Right cardiac atrium (tissue), 5 donors: ENCODE data around the gene TMUB1. TPM values are rescaled to one million over a fixed set of nuclear protein-coding genes. Genes with fewer than 3 reads are reported as not detected.
A peak's percentile ranks its signal among the peaks of the same experiment; 100 is the strongest.

Experiments used
- ATAC-seq, 2 donors: fragments of 200-7000 bp; cut with Tn5 transposase; one replicate each; pipeline versions ENCODE4 v1.8.0 to v1.9.1; 2020; ENCODE audit warnings: moderate library complexity in 2 of 2, mild to moderate bottlenecking in 1 of 2
- DNase-seq, 3 donors: peaks; one replicate each; pipeline ENCODE4 v3.0.0-alpha.2; 2020
- H3K27ac ChIP-seq: one replicate; pipeline ENCODE4 v1.5.1; 2013; ENCODE audit warnings: mild to moderate bottlenecking, low read length, control low read depth, moderate library complexity
- H3K27me3 ChIP-seq: one replicate; pipeline ENCODE4 v1.6.1; 2013; ENCODE audit not compliant: control insufficient read depth, insufficient read depth
- H3K4me1 ChIP-seq: one replicate; pipeline ENCODE4 v1.6.1; 2013; ENCODE audit warnings: low read length; ENCODE audit not compliant: control insufficient read depth, insufficient read depth
- H3K4me3 ChIP-seq: one replicate; pipeline ENCODE4 v1.5.1; 2013; ENCODE audit warnings: low read length, control low read depth
- H3K9me3 ChIP-seq: one replicate; pipeline ENCODE4 v1.6.1; 2013; ENCODE audit warnings: low read length; ENCODE audit not compliant: control insufficient read depth
- WGBS: extraction: QIAGEN DNeasy Blood & Tissue Kit; methylation state at CpG from one replicate; pipeline ENCODE4 v1.1.7; 2013; 5-methylcytosine and 5-hydroxymethylcytosine counted together
- intact Hi-C, 4 donors: fragments of 100-400 bp; cut with DNase I; formaldehyde crosslinking; loops; one replicate each; pipeline versions ENCODE4 v1.11.0 to v1.14.0; 2022 to 2023
- polyA plus RNA-seq: library from polyadenylated mRNA; stranded (reverse); fragments of 200-250 nt; gene quantifications from one replicate; pipeline ENCODE4 v1.2.3, GENCODE V29; 2013
- total RNA-seq, 4 donors: library from RNA; stranded (reverse); fragmentation: NEBNext Ultra II Directional; extraction: Animal tissue kit (Norgen Biotek cat#: 25700); gene quantifications; one replicate each; pipeline ENCODE4 v1.2.1, GENCODE V29; 2021
- donor health status: healthy with polysubstance abuse.
- donor health status: DM: no; HTN: yes; CAD: no.
- donor health status: DM: no; HTN: no; CAD: no.
- donor health status: DM: no; HTN: yes; CAD: no; lungs with severe emphysema.
- donor health status: DM: yes; HTN: yes; CAD: no.

Gene TMUB1
- total and polyA plus RNA-seq, 5 donors, result 28.5 to 55.2 (median 36.4) TPM

DNA sequence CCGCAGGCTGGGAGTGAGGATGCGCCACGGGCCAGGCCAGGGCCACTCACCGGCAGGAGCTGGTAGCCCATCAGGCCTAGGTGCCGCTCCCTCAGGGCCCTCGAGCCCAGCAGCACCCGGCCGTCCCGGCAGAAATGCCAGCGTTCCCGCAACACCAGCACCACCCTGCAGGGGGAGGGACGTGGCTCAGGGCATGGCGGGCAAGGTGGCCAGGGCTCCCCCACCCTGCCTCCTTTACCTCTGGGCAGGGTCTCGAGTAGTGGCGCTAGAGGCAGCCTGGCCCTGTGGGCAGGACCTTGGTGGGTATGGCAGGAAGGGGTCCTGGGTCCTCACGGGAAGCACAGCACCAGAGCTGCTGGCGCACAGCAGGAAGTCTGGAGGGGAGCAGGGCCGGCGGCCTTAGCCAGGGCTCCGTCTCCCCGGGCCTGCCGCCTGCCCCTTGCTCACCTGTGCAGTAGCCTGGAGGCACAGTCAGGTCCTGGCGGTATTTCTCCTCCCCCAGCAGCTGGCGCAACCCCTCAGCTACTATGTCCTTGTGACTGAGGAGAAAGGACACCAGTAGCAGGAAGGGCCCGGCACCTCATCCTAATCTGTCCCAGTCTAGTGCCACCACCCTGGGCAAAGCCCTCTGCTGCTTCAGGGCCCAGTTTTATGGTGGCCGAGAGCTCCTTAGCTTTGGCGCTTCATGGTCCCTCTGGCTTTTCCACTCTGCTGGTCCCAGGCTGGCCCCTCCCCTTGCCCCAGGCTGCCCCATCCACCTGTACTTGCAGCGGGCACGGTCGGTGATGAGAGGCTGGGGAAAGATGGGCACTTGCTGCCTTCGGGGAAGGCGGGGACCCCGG is 6.2 kb downstream of the TMUB1 start:
- WGBS, result 71% methylated on average over 33 of the region's 33 CpGs
- Histone ChIP-seq H3K4me1 (peaks cover 2% of the 10 kb centered on the region), H3K27ac (peak overlapping the region; percentile 18), H3K4me3 (no peak overlapping the region), H3K9me3 (no peaks in the 10 kb centered on the region), H3K27me3 (no peaks in the 10 kb centered on the region)
- no peak for ATAC-seq
- peak in 2 of 3 donors; percentile 73 to 75 for DNase-seq
- intact Hi-C loops, result no loop called here

DNA sequence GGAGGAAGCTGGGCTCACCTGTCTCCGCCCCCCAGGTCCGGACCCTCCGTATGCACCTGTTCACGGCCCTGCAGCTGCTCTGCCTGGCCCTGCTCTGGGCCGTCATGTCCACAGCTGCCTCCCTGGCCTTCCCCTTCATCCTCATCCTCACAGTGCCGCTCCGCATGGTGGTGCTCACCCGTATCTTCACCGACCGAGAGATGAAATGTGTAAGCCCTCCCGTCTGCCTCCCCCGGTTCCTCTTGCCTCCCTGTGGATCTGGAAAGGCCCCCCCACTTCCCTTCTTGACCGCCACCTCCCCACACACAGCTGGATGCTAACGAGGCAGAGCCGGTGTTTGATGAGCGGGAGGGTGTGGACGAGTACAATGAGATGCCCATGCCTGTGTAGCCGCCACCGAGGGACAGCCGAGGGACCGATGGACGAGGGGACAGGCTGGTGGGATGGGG is 7.3 kb downstream of the TMUB1 start:
- no peak overlapping the region for H3K4me3 ChIP-seq
- no peaks in the 10 kb centered on the region for H3K4me1 ChIP-seq
- intact Hi-C loops, result no loop called here
- no peaks in the 10 kb centered on the region for H3K9me3 ChIP-seq
- ATAC-seq (no peak), DNase-seq (peak in 2 of 3 donors; percentile 44 to 55)
- 73% methylated on average over 22 of the region's 22 CpGs for WGBS
- no peaks in the 10 kb centered on the region for H3K27me3 ChIP-seq
- no peak overlapping the region for H3K27ac ChIP-seq

- Histone ChIP-seq H3K27me3 (no peaks in the 10 kb centered on the region), H3K9me3 (no peaks in the 10 kb centered on the region), H3K4me1 (no peaks in the 10 kb centered on the region), H3K27ac (no peak overlapping the region), H3K4me3 (no peak overlapping the region)
- intact Hi-C loops, result no loop called here
- 78% methylated on average over 7 of the region's 7 CpGs for WGBS
- ATAC-seq (no peak), DNase-seq (no peak)
These were observed 7.7 kb downstream of the TMUB1 start for GRCh38 chr7:151075662-151075971.

- ATAC-seq (no peak), DNase-seq (peak in 1 of 3 donors; percentile 50)
- intact Hi-C loops, result no loop called here
- Histone ChIP-seq H3K4me1 (no peaks in the 10 kb centered on the region), H3K27me3 (no peaks in the 10 kb centered on the region), H3K9me3 (no peaks in the 10 kb centered on the region), H3K4me3 (no peak overlapping the region), H3K27ac (no peak overlapping the region)
- 88% methylated on average over 26 of the region's 26 CpGs for WGBS
These were observed 8.3 kb downstream of the TMUB1 start for GRCh38 chr7:151074817-151075661.

GRCh38 chr7:151073990-151074389 is 9.3 kb downstream of the TMUB1 start:
- no peaks in the 10 kb centered on the region for H3K4me1 ChIP-seq
- no peaks in the 10 kb centered on the region for H3K9me3 ChIP-seq
- no peak overlapping the region for H3K4me3 ChIP-seq
- intact Hi-C loops, result no loop called here
- H3K27me3 ChIP-seq, result no peaks in the 10 kb centered on the region
- ATAC-seq (no peak), DNase-seq (no peak)
- 83% methylated on average over 17 of the region's 17 CpGs for WGBS
- H3K27ac ChIP-seq, result no peak overlapping the region

DNA sequence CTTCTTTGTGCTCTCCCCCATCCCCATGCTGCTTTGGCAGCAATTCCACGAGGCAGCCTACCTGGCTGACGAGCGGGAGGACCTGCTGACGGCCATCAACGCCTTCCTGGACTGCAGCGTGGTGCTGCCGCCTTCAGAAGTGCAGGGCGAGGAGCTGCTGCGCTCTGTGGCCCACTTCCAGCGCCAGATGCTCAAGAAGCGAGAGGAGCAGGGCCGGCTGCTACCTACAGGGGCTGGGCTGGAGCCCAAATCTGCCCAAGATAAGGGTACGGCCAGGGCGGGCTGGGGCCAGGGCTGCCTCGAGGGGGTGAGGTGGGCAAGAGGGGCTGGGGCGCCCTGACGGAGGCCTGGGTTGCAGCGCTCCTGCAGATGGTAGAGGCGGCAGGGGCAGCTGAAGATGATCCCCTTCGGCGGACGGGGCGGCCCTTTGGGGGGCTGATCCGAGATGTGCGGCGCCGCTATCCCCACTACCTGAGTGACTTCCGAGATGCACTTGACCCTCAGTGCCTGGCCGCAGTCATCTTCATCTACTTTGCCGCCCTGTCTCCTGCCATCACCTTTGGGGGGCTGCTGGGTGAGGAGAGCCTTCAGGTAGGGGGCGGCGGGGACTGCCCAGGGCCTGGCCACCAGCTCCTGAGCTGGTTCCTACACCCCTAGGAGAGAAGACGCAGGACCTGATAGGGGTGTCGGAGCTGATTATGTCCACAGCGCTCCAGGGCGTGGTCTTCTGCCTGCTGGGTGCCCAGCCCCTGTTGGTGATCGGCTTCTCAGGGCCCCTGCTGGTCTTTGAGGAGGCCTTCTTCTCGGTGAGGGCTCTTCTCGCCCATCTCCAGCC is 12.0 kb downstream of the TMUB1 start:
- 90% methylated on average over 39 of the region's 39 CpGs for WGBS
- Histone ChIP-seq H3K27ac (no peak overlapping the region), H3K4me1 (no peaks in the 10 kb centered on the region)

GRCh38 chr7:151070574-151070960 is 12.7 kb downstream of the TMUB1 start:
- Histone ChIP-seq H3K9me3 (no peaks in the 10 kb centered on the region), H3K27me3 (no peaks in the 10 kb centered on the region), H3K27ac (no peak overlapping the region), H3K4me1 (no peaks in the 10 kb centered on the region), H3K4me3 (no peak overlapping the region)
- 92% methylated on average over 15 of the region's 15 CpGs for WGBS
- ATAC-seq (no peak), DNase-seq (no peak)
- intact Hi-C loops, result no loop called here

More for the DNA sequence above, 12.0 kb downstream of the TMUB1 start:
- H3K9me3 ChIP-seq, result no peaks in the 10 kb centered on the region
- H3K4me3 ChIP-seq, result no peak overlapping the region
- DNase-seq, result no peak
- no peak for ATAC-seq
- intact Hi-C loops, result no loop called here
- no peaks in the 10 kb centered on the region for H3K27me3 ChIP-seq

DNA sequence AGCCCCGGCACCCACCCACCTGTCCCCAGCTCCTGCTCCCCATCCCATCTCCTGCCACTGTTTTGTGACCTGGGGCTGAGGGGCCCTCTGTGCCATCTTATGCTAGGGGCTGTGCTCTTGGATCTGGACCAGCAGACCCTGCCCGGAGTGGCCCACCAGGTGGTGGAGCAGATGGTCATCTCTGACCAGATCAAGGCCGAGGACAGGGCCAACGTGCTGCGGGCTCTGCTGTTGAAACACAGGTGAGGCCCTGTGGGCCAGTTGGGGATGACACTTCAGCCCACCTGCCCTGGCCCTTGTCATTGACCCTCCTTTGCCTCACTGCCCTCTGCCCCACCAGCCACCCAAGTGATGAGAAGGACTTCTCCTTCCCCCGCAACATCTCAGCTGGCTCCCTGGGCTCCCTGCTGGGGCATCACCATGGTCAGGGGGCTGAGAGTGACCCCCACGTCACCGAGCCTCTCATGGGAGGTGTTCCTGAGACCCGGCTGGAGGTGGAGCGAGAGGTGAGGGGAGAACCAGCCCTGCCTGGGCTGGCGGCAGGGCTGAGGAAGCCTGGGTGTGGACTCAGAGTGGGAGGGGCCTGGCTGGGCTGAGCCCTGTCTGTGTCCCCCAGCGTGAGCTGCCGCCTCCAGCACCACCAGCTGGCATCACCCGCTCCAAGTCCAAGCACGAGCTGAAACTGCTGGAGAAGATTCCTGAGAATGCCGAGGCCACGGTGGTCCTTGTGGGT is 13.3 kb downstream of the TMUB1 start:
- no peaks in the 10 kb centered on the region for H3K27me3 ChIP-seq
- intact Hi-C loops, result no loop called here
- H3K4me1 ChIP-seq, result no peaks in the 10 kb centered on the region
- H3K27ac ChIP-seq, result no peak overlapping the region
- no peak overlapping the region for H3K4me3 ChIP-seq
- DNase-seq (no peak), ATAC-seq (no peak)
- WGBS, result 87% methylated on average over 17 of the region's 17 CpGs
- no peaks in the 10 kb centered on the region for H3K9me3 ChIP-seq

DNA sequence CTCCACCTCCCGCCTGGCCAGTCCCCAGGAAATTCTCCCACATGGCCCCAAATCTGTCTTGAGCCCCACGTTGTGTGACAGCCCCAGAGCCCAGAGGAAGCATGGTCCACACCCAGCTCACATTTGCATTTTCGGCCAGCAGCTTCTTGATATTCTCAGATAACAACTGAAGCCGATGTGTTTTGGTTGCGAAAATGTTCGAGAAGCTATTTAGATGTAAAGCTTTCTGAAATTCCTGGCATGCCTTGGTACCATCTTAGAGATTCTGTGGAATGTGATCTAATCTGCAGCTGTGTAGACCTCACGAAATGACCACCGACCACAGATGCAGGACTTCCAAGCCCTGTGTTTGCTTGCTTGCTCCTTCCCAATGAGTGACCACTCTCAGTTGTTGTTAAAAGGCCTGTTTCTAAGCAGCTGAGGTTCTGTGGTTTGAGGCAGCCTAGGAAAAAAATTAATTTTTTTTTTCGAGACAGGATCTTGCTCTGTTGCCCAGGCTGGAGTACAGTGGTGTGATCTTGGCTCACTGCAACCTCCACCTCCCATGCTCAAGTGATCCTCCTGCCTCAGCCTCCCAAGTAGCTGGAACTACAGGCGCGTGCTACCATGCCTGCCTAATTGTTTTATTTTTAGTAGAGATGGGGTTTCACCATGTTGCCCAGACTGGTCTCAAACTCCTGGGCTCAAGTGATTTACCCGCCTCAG is 15.1 kb downstream of the TMUB1 start:
- Histone ChIP-seq H3K4me1 (no peaks in the 10 kb centered on the region), H3K27ac (no peak overlapping the region), H3K9me3 (no peaks in the 10 kb centered on the region), H3K4me3 (no peak overlapping the region), H3K27me3 (no peaks in the 10 kb centered on the region)
- WGBS, result 80% methylated on average over 12 of the region's 12 CpGs
- intact Hi-C loops, result no loop called here
- no peak for ATAC-seq
- DNase-seq, result no peak
